GM12878 (cell line): ENCODE measurements around the gene IL1RL1. TPM values are rescaled to one million over a fixed set of nuclear protein-coding genes. Genes with fewer than 3 reads are reported as not detected.

Source experiments
- ATAC-seq: fragments of 200-7000 bp; cut with Tn5 transposase; 3 replicates; pipeline ENCODE4 v1.9.1; 2020; ENCODE audit warnings: mild to moderate bottlenecking, moderate library complexity
- BruUV-seq: library from RNA; stranded (reverse); fragments of 400-500 nt; replicated peaks from 2 replicates; lab custom pipeline; 2021; lab: Mats Ljungman, UMichigan
- CTCF ChIA-PET: fragments of 300-600 bp; sonication (Branson Sonifier 250); formaldehyde crosslinking; extraction: SDS; loops from one replicate; lab custom pipeline; 2021; ENCODE audit warnings: inconsistent platforms; lab: Yijun Ruan, JAX
- POLR2A ChIA-PET: fragments of 350-600 bp; formaldehyde crosslinking; extraction: SDS; loops from one replicate; lab custom pipeline; 2021; ENCODE audit warnings: inconsistent platforms; lab: Charles Lee
- RAD21 ChIA-PET: fragments of 300-600 bp; sonication (Branson Sonifier 250); formaldehyde crosslinking; loops from one replicate; lab custom pipeline; 2023; ENCODE audit warnings: antibody characterized with exemption; ENCODE audit not compliant: unreplicated experiment; lab: Charles Lee
- SMC1A ChIA-PET: fragments of 300-600 bp; sonication (Branson Sonifier 250); formaldehyde crosslinking; loops from one replicate; lab custom pipeline; 2023; ENCODE audit not compliant: unreplicated experiment, uncharacterized antibody; lab: Charles Lee
- DNase-seq: peaks from one replicate; pipeline ENCODE4 v3.0.0-alpha.2; 2011; ENCODE audit warnings: low read depth, low spot score
- FAIRE-seq: peaks from 3 replicates; lab custom pipeline; 2011; peaks lifted over from hg19 to GRCh38; lab: Jason Lieb, UNC
- H2AFZ ChIP-seq: 2 replicates; pipeline ENCODE4 v1.6.0; 2011; ENCODE audit warnings: low read depth, low read length, control low read depth; ENCODE audit not compliant: control insufficient read depth
- H3K27ac ChIP-seq: 2 replicates; pipeline ENCODE4 v1.5.1; 2011; ENCODE audit warnings: control low read depth; ENCODE audit not compliant: control insufficient read depth, insufficient read depth
- H3K27me3 ChIP-seq, 2 experiments: replicated peaks in 1 of 2; 2 replicates each; pipeline versions ENCODE4 v1.6.0 to v1.6.1; 2011; ENCODE audit warnings: low read length in 1 of 2; ENCODE audit not compliant: control insufficient read depth in 2 of 2, insufficient read depth in 2 of 2
- H3K36me3 ChIP-seq, 2 experiments: 2 replicates each; pipeline ENCODE4 v1.5.1; 2011; ENCODE audit warnings: low read length in 1 of 2; ENCODE audit not compliant: control insufficient read depth in 2 of 2, insufficient read depth in 2 of 2
- H3K4me1 ChIP-seq: 2 replicates; pipeline ENCODE4 v1.6.1; 2011; ENCODE audit warnings: mild to moderate bottlenecking, low read length, moderate library complexity, mixed read lengths; ENCODE audit not compliant: control insufficient read depth, insufficient read depth
- H3K4me2 ChIP-seq: 2 replicates; pipeline ENCODE4 v1.6.0; 2011; ENCODE audit warnings: control low read depth; ENCODE audit not compliant: control insufficient read depth, insufficient read depth
- H3K4me3 ChIP-seq: fragments of 200-600 bp; sonication (generic); 2 replicates; pipeline ENCODE4 v1.5.1; 2016
- H3K79me2 ChIP-seq: 2 replicates; pipeline ENCODE4 v1.6.0; 2011; ENCODE audit warnings: low read length; ENCODE audit not compliant: control insufficient read depth, insufficient read depth
- H3K9ac ChIP-seq: 2 replicates; pipeline ENCODE4 v1.8.0; 2011; ENCODE audit warnings: low read length, control low read depth, mixed read lengths; ENCODE audit not compliant: control insufficient read depth, insufficient read depth
- H3K9me3 ChIP-seq: replicated peaks from 3 replicates; pipeline ENCODE4 v1.5.1; 2011; ENCODE audit warnings: mild to moderate bottlenecking, low read length; ENCODE audit not compliant: control insufficient read depth, insufficient read depth
- H4K20me1 ChIP-seq: 2 replicates; pipeline ENCODE4 v1.6.0; 2011; ENCODE audit not compliant: control insufficient read depth, insufficient read depth
- ASH2L ChIP-seq: fragments of 300-600, 200-600 bp; sonication (generic); IDR thresholded peaks from 2 replicates; pipeline ENCODE4 v1.6.1; 2017; ENCODE audit warnings: low read depth, mild to moderate bottlenecking, borderline replicate concordance
- BCL3 ChIP-seq: IDR thresholded peaks from 2 replicates; pipeline ENCODE4 v1.6.1; 2011; ENCODE audit warnings: borderline replicate concordance, low read depth, mild to moderate bottlenecking, moderate library complexity, low read length; ENCODE audit not compliant: insufficient read depth, poor library complexity, severe bottlenecking
- CHD1 ChIP-seq: IDR thresholded peaks from 2 replicates; pipeline ENCODE4 v1.6.1; 2012; ENCODE audit warnings: low read depth, low read length, improper control_type of control experiment
- ELK1 ChIP-seq: IDR thresholded peaks from 2 replicates; pipeline ENCODE4 v1.6.1; 2012; ENCODE audit warnings: low read depth, low read length, improper control_type of control experiment
- EZH2 ChIP-seq: IDR thresholded peaks from 2 replicates; pipeline ENCODE4 v1.6.1; 2012; ENCODE audit warnings: low read depth, mild to moderate bottlenecking, control low read depth, inconsistent platforms, low read length, borderline replicate concordance; ENCODE audit not compliant: control insufficient read depth
- HDAC6 ChIP-seq: fragments of 200-600 bp; sonication (generic); IDR thresholded peaks from one replicate; pipeline ENCODE4 v1.8.0; 2017; ENCODE audit warnings: antibody characterized with exemption; ENCODE audit not compliant: unreplicated experiment
- JUNB ChIP-seq: IDR thresholded peaks from 2 replicates; pipeline ENCODE4 v1.6.1; 2016; ENCODE audit warnings: antibody characterized with exemption, mild to moderate bottlenecking
- PAX8 ChIP-seq: fragments of 450-650 bp; IDR thresholded peaks from 2 replicates; pipeline ENCODE4 v1.6.1; 2017; ENCODE audit warnings: mild to moderate bottlenecking, moderate library complexity
- PRDM15 ChIP-seq: fragments of 450-650 bp; formaldehyde crosslinking; IDR thresholded peaks from 2 replicates; pipeline ENCODE4 v1.4.0; 2020; ENCODE audit warnings: mild to moderate bottlenecking, moderate library complexity
- SMAD1 ChIP-seq: fragments of 450-650 bp; IDR thresholded peaks from 2 replicates; pipeline ENCODE4 v1.6.1; 2018; ENCODE audit warnings: mild to moderate bottlenecking, low read depth; ENCODE audit not compliant: partially characterized antibody
- ZNF687 ChIP-seq: fragments of 450-650 bp; IDR thresholded peaks from 2 replicates; pipeline ENCODE4 v1.6.1; 2017; ENCODE audit warnings: mild to moderate bottlenecking, moderate library complexity
- ZZZ3 ChIP-seq: IDR thresholded peaks from 2 replicates; pipeline ENCODE4 v1.6.1; 2011; ENCODE audit warnings: low read depth; ENCODE audit not compliant: control insufficient read depth, insufficient read length
- WGBS: methylation state at CpG from one replicate; pipeline ENCODE4 v1.1.6; 2016; ENCODE audit warnings: low lambda C conversion rate; ENCODE audit not compliant: insufficient replicate concordance, insufficient coverage; ENCODE audit errors: missing lambda C conversion rate; 5-methylcytosine and 5-hydroxymethylcytosine counted together
- in situ Hi-C: fragments of 300-500 bp; cut with MboI; formaldehyde crosslinking; loops from 9 replicates; pipeline ENCODE4 v1.14.3; 2018; ENCODE audit warnings: mixed read lengths
- intact Hi-C: fragments of 100-400 bp; cut with micrococcal nuclease; formaldehyde crosslinking; loops from one replicate; pipeline ENCODE4 v1.14.2; 2022; ENCODE audit not compliant: unreplicated experiment
- polyA plus RNA-seq, 11 experiments: library from polyadenylated mRNA; depleted of rRNA in 4 of 11; unstranded in 6 of 11; stranded (reverse) in 5 of 11; fragments of >200 nt; fragmentation: Nextera tagmentation in 4 of 11; fragmentation: Illumina TruSeq in 1 of 11; extraction: Ambion mirVana in 4 of 11; extraction: Trizol in 1 of 11; gene quantifications; 1 replicate in 1 of 11; 2 replicates in 10 of 11; pipeline versions ENCODE4 v1.2.1 to v1.2.3, GENCODE V29; 2011 to 2016; ENCODE audit warnings: inconsistent platforms in 2 of 11, missing spikeins in 2 of 11, low read depth in 1 of 11
- total RNA-seq, 4 experiments: library from RNA; depleted of rRNA in 3 of 4; stranded (reverse); fragments of >200 nt in 3 of 4; fragmentation: Illumina TruSeq in 1 of 4; extraction: Trizol in 1 of 4; gene quantifications; 2 replicates each; pipeline versions ENCODE4 v1.2.1 to v1.2.3, GENCODE V29; 2013 to 2021

Gene IL1RL1
- total and polyA plus RNA-seq, 10 of the 15 experiments (the other 5 are each of a cell fraction or from before 2014, with no cell fraction given): 0.08 to 0.18 TPM; not detected in 8

- H2AFZ ChIP-seq: no peak overlapping the region
- no peak overlapping the region for H3K9ac ChIP-seq
- FAIRE-seq (no peak), DNase-seq (no peak), ATAC-seq (no peak)
- H3K9me3 ChIP-seq: no peaks in the 10 kb centered on the region; the same call in 2 of the 3 replicates
- no peak overlapping the region for H3K4me2 ChIP-seq
- SMC1A ChIA-PET: interaction anchor here (1.5 kb wide), 1 partner anchor 11 kb away, joined by 5 read pairs; no protein-coding TSS in a partner anchor
- TF ChIP-seq ZNF687 (no peak), EZH2 (no peak), HDAC6 (no peak), JUNB (no peak), ELK1 (no peak), ASH2L (no peak), PAX8 (no peak), BCL3 (no peak), ZZZ3 (no peak), SMAD1 (no peak), PRDM15 (CRISPR knock-in tag) (no peak), CHD1 (no peak)
- H3K36me3 ChIP-seq: no peaks in the 10 kb centered on the region
- RAD21 ChIA-PET: interaction anchor here (0.8 kb wide), 1 partner anchor 25 kb away, joined by 4 read pairs; no protein-coding TSS in a partner anchor
- in situ Hi-C loops: no loop called here
- H3K4me1 ChIP-seq: no peaks in the 10 kb centered on the region
- intact Hi-C loops: no loop called here
- WGBS: under 1% methylated on average over 5 of the region's 5 CpGs
- H3K79me2 ChIP-seq: no peaks in the 10 kb centered on the region
- POLR2A ChIA-PET: no interaction called here
- H3K4me3 ChIP-seq: no peak overlapping the region
- CTCF ChIA-PET: interaction anchor here (0.7 to 1.5 kb wide), 2 partner anchors 29 to 476 kb away, joined by 3 read pairs; no protein-coding TSS in a partner anchor
- no TSS peak for BruUV-seq
- H3K27me3 ChIP-seq: no peaks in the 10 kb centered on the region
- H3K27ac ChIP-seq: no peak overlapping the region
- H4K20me1 ChIP-seq: no peaks in the 10 kb centered on the region
Measured at GRCh38 chr2:102331311-102331980, 20.1 kb downstream of the IL1RL1 start.
